WI38 (cell line): ENCODE measurements around the gene FADS3.
A peak's percentile ranks its signal among the peaks of the same experiment; 100 is the strongest.

Source experiments
- H3K4me3 ChIP-seq: 2 replicates; pipeline ENCODE4 v1.5.1; 2011; ENCODE audit warnings: low read depth, mild to moderate bottlenecking, control low read depth, low read length
- CTCF ChIP-seq: IDR thresholded peaks from 2 replicates; pipeline ENCODE4 v1.5.1; 2012; ENCODE audit warnings: low read depth, mild to moderate bottlenecking, control low read depth, low read length

The FADS3 gene

GRCh38 chr11:61903845-61904244 is 12.5 kb upstream of the FADS3 start:
- TF ChIP-seq CTCF, result no peak
- no peak overlapping the region for H3K4me3 ChIP-seq

DNA sequence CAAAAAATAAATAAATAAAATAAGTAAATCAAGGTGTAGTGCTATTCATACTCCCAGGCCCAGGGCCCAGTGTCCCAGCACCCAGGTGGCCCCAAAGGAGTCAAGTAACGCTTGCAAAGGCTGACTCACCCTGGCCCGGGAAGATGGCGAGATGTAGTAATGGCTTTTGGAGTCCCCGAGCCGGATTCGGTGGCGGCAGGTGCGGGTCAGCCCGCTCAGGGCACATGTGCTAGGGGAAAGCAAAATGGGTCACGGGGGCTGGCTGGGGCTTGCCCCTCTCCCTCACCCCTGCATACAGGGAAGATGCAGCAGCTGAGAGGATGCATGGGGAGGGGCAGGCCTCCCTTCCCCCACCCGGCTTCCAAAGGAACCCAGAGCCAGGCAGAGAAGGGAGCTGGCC is 11.0 kb upstream of the FADS3 start:
- TF ChIP-seq CTCF, result no peak
- H3K4me3 ChIP-seq, result no peak overlapping the region

DNA sequence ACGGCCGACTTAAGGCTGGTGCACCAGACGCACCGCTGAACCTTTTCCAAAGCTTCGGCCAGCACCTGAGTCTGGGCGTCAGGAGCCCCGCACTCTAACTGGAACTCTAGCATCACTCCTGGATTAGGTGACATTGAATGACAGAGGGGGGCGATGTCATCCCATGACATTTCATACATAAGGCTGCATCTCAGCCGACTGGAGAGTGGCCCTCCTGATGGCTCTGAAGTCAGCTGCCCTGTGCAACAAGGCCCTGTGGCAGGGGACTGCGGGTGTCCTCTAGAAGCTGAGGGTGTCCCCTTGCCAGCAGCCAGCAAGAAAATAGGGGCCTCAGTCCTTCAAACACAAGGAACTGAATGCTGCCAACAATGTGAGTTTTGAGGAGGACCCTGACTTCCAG is 10.1 kb upstream of the FADS3 start:
- H3K4me3 ChIP-seq, result no peak overlapping the region
- no peak for TF ChIP-seq CTCF

GRCh38 chr11:61900251-61900650 is 8.9 kb upstream of the FADS3 start:
- no peak overlapping the region for H3K4me3 ChIP-seq
- TF ChIP-seq CTCF, result no peak

- TF ChIP-seq CTCF, result peak; percentile 97
- H3K4me3 ChIP-seq, result no peak overlapping the region
Observed at GRCh38 chr11:61899146-61899841, 7.9 kb upstream of the FADS3 start.

DNA sequence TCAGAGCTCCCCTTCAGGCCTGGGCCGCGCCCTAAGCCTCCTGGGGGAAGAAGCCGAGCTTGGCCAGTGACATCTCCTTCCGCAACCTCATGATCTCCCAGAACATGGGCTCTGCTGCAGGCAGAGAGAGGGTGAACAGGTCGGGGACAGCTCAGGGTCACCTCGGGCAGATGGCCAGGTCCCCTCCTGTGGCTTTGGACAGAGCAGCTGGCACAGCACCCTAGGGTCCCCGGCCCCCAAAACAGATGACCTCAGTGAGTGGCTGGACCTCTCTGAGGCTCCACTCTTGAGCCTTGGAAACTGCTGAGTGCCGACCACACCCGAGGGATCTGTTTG is 6.9 kb upstream of the FADS3 start:
- TF ChIP-seq CTCF, result no peak
- no peak overlapping the region for H3K4me3 ChIP-seq

- peak; percentile 83 for TF ChIP-seq CTCF
- no peak overlapping the region for H3K4me3 ChIP-seq
Observed at GRCh38 chr11:61897387-61898246, 6.3 kb upstream of the FADS3 start.
